PC-3 (cell line): Measurements from ENCODE around the gene CHRM2. TPM values are rescaled to one million over a fixed set of nuclear protein-coding genes. Genes with fewer than 3 reads are reported as not detected.

Experiments used
- ATAC-seq: fragments of 200-7000 bp; cut with Tn5 transposase; 2 replicates; pipeline ENCODE4 v1.9.1; 2020; ENCODE audit warnings: mild to moderate bottlenecking, moderate library complexity
- BruUV-seq: library from RNA; stranded (reverse); fragments of 400-500 nt; replicated peaks from 2 replicates; lab custom pipeline; 2021; lab: Mats Ljungman, UMichigan
- CTCF ChIA-PET: fragments of 300-600 bp; sonication (Branson Sonifier 250); formaldehyde crosslinking; loops from one replicate; lab custom pipeline; 2022; ENCODE audit warnings: antibody characterized with exemption; lab: Charles Lee
- POLR2A ChIA-PET: fragments of 300-600 bp; sonication (Branson Sonifier 250); formaldehyde crosslinking; loops from one replicate; lab custom pipeline; 2022; ENCODE audit warnings: antibody characterized with exemption; ENCODE audit not compliant: unreplicated experiment; lab: Charles Lee
- DNase-seq: peaks from one replicate; pipeline ENCODE4 v3.0.0-alpha.2; 2015
- H2AFZ ChIP-seq: fragments of 300-600 bp; sonication (generic); 2 replicates; pipeline ENCODE4 v1.6.0; 2016; ENCODE audit warnings: antibody characterized with exemption, low read length
- H3F3A ChIP-seq: fragments of 300-600 bp; sonication (generic); one replicate; pipeline ENCODE4 v1.6.0; 2017; ENCODE audit warnings: antibody characterized with exemption, low read length, control low read depth, mild to moderate bottlenecking; ENCODE audit not compliant: unreplicated experiment
- H3K27ac ChIP-seq: fragments of 300-600 bp; sonication (generic); 2 replicates; pipeline ENCODE4 v1.5.1; 2016; ENCODE audit warnings: mild to moderate bottlenecking, low read length
- H3K27me3 ChIP-seq: fragments of 300-600 bp; sonication (generic); 2 replicates; pipeline ENCODE4 v1.6.1; 2016; ENCODE audit warnings: low read length, mixed read lengths
- H3K36me3 ChIP-seq: fragments of 300-600 bp; sonication (generic); 2 replicates; pipeline ENCODE4 v1.6.1; 2016; ENCODE audit warnings: low read depth, mixed run types, low read length, mixed read lengths
- H3K4me1 ChIP-seq: fragments of 300-600 bp; sonication (generic); 2 replicates; pipeline ENCODE4 v1.5.1; 2016; ENCODE audit warnings: low read length; ENCODE audit not compliant: insufficient read depth
- H3K4me2 ChIP-seq: fragments of 300-600 bp; sonication (generic); 2 replicates; pipeline ENCODE4 v1.6.0; 2016; ENCODE audit warnings: low read length
- H3K4me3 ChIP-seq: fragments of 300-600 bp; sonication (generic); 2 replicates; pipeline ENCODE4 v1.5.1; 2016; ENCODE audit warnings: mild to moderate bottlenecking, low read length, mixed read lengths
- H3K79me2 ChIP-seq: fragments of 300-600 bp; sonication (generic); 2 replicates; pipeline ENCODE4 v1.6.1; 2017; ENCODE audit warnings: low read length, mixed read lengths
- H3K9ac ChIP-seq: fragments of 300-600 bp; sonication (generic); 2 replicates; pipeline ENCODE4 v1.6.0; 2016; ENCODE audit warnings: mild to moderate bottlenecking, low read length
- H3K9me2 ChIP-seq: fragments of 300-600 bp; sonication (generic); replicated peaks from 2 replicates; pipeline ENCODE4 v1.6.1; 2016; ENCODE audit warnings: mixed run types, low read length, mixed read lengths
- H3K9me3 ChIP-seq: fragments of 300-600 bp; sonication (generic); 2 replicates; pipeline ENCODE4 v1.6.1; 2016; ENCODE audit warnings: low read length, mixed read lengths
- H4K20me1 ChIP-seq: fragments of 300-600 bp; sonication (generic); 2 replicates; pipeline ENCODE4 v1.6.1; 2016; ENCODE audit warnings: low read length, mixed read lengths
- EZH2 ChIP-seq: fragments of 300-600 bp; sonication (generic); IDR thresholded peaks from one replicate; pipeline ENCODE4 v1.6.1; 2017; ENCODE audit warnings: antibody characterized with exemption, mild to moderate bottlenecking, low read length; ENCODE audit not compliant: unreplicated experiment
- EZH2phosphoT487 ChIP-seq: fragments of 300-600 bp; sonication (generic); IDR thresholded peaks from 2 replicates; pipeline ENCODE4 v1.6.1; 2018; ENCODE audit warnings: mild to moderate bottlenecking, antibody characterized with exemption, low read length, borderline replicate concordance
- intact Hi-C: fragments of 100-400 bp; cut with micrococcal nuclease; formaldehyde crosslinking; loops from 2 replicates; pipeline ENCODE4 v1.9.0; 2023
- total RNA-seq: library from RNA; depleted of rRNA; stranded (reverse); fragments of >200 nt; gene quantifications from 2 replicates; pipeline ENCODE4 v1.2.3, GENCODE V29; 2014
- TF ChIP-seq, protein P1 (sequence below): fragments of 300-600 bp; sonication (generic); conservative IDR thresholded peaks from 2 replicates; pipeline ENCODE4 v1.5.1; 2017; ENCODE audit warnings: antibody characterized with exemption, low read depth, mild to moderate bottlenecking, low read length

CHRM2 gene
- total RNA-seq, 1 experiment from 2014 or later, result not detected

- Histone ChIP-seq H3K9me3 (no peaks in the 10 kb centered on the region), H4K20me1 (no peaks in the 10 kb centered on the region), H2AFZ (no peak overlapping the region), H3K79me2 (no peaks in the 10 kb centered on the region), H3K4me1 (peaks cover 39% of the 10 kb centered on the region), H3K27me3 (no peaks in the 10 kb centered on the region), H3K4me3 (no peak overlapping the region), H3K9ac (no peak overlapping the region), H3K9me2 (no peaks in the 10 kb centered on the region), H3K36me3 (no peaks in the 10 kb centered on the region), H3F3A (peaks cover 3% of the 10 kb centered on the region), H3K4me2 (peak overlapping the region; percentile 65; the same call in 1 of the 2 replicates), H3K27ac (peak overlapping the region; percentile 69)
- intact Hi-C loops, result loop anchor here (1.0 to 2.0 kb wide), 3 partner anchors 41 to 175 kb away; no protein-coding TSS in a partner anchor
- POLR2A ChIA-PET, result no interaction called here
- no TSS peak for BruUV-seq
- DNase-seq (no peak), ATAC-seq (no peak)
- CTCF ChIA-PET, result no interaction called here
- TF ChIP-seq EZH2, result no peak
Observed at GRCh38 chr7:136997735-136998134, 129.3 kb downstream of the CHRM2 start.

GRCh38 chr7:136998495-136998894 lies 130.0 kb downstream of the CHRM2 start:
- Histone ChIP-seq H3K9me3 (no peaks in the 10 kb centered on the region), H2AFZ (no peak overlapping the region), H3K79me2 (no peaks in the 10 kb centered on the region), H3K4me2 (peak overlapping the region; percentile 65), H3K9ac (no peak overlapping the region), H3K9me2 (no peaks in the 10 kb centered on the region), H3K27ac (peak overlapping the region; percentile 69), H3K4me3 (0 out of 2 replicates have a peak overlapping the region, but pooled peaks have one; percentile 12), H4K20me1 (no peaks in the 10 kb centered on the region), H3K27me3 (no peaks in the 10 kb centered on the region), H3K4me1 (peaks cover 39% of the 10 kb centered on the region), H3K36me3 (no peaks in the 10 kb centered on the region), H3F3A (peaks cover 3% of the 10 kb centered on the region)
- TF ChIP-seq EZH2 (no peak), EZH2phosphoT487 (no peak)
- TF ChIP-seq, protein P1, sequence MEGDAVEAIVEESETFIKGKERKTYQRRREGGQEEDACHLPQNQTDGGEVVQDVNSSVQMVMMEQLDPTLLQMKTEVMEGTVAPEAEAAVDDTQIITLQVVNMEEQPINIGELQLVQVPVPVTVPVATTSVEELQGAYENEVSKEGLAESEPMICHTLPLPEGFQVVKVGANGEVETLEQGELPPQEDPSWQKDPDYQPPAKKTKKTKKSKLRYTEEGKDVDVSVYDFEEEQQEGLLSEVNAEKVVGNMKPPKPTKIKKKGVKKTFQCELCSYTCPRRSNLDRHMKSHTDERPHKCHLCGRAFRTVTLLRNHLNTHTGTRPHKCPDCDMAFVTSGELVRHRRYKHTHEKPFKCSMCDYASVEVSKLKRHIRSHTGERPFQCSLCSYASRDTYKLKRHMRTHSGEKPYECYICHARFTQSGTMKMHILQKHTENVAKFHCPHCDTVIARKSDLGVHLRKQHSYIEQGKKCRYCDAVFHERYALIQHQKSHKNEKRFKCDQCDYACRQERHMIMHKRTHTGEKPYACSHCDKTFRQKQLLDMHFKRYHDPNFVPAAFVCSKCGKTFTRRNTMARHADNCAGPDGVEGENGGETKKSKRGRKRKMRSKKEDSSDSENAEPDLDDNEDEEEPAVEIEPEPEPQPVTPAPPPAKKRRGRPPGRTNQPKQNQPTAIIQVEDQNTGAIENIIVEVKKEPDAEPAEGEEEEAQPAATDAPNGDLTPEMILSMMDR, result no peak
- ATAC-seq (peak; percentile 68), DNase-seq (peak; percentile 72)
- intact Hi-C loops, result loop anchor here (1.0 to 2.0 kb wide), 3 partner anchors 42 to 174 kb away; no protein-coding TSS in a partner anchor
- BruUV-seq, result no TSS peak
- ChIA-PET POLR2A (no interaction called here), CTCF (interaction anchor here (0.7 kb wide), 1 partner anchor 339 kb away, joined by 3 read pairs; no protein-coding TSS in a partner anchor)

DNA sequence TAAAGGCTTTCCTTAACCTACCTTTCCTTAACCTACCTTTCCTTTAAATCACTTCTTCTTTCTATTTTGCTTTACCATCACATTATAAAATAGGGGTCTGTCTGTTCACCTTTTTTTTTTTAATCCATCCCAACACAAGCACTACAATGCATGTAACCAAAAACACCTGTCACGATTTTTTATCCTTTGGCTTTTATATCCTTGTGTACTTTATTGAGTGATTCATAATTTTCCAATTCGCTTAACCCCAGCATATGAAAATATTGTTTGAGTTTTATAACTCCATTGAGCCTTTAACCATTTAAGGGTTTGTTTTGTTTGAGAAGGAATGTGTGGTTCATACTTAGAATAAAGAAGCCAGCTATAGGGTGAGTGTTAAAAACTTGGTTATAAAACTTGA lies 132.2 kb downstream of the CHRM2 start:
- Histone ChIP-seq H3K9ac (no peak overlapping the region), H3K27me3 (no peaks in the 10 kb centered on the region), H3K79me2 (no peaks in the 10 kb centered on the region), H3K27ac (no peak overlapping the region), H3K9me2 (no peaks in the 10 kb centered on the region), H3K4me3 (no peak overlapping the region), H3K9me3 (no peaks in the 10 kb centered on the region), H3K36me3 (no peaks in the 10 kb centered on the region), H3F3A (peaks cover 3% of the 10 kb centered on the region), H3K4me2 (0 out of 2 replicates have a peak overlapping the region, but pooled peaks have one; percentile 4), H3K4me1 (peaks cover 43% of the 10 kb centered on the region), H4K20me1 (no peaks in the 10 kb centered on the region), H2AFZ (no peak overlapping the region)
- ChIA-PET CTCF (no interaction called here), POLR2A (interaction anchor here (0.5 kb wide), 1 partner anchor 85 kb away, joined by 6 read pairs; no protein-coding TSS in a partner anchor)
- no TSS peak for BruUV-seq
- intact Hi-C loops, result loop anchor here (2.0 kb wide), 1 partner anchor 74 kb away; no protein-coding TSS in a partner anchor
- TF ChIP-seq EZH2phosphoT487, result no peak
- TF ChIP-seq, protein P1, result no peak
- TF ChIP-seq EZH2, result no peak
- ATAC-seq (peak; percentile 43), DNase-seq (peak; percentile 68)
